SK-N-MC (cell line): ENCODE measurements around the gene IFNA10.
"Not testable (repeated sequence)": the region's sequence is repeated elsewhere in the genome, so short reads cannot be mapped to it uniquely, and the experiment has no call there.

ENCODE experiments used
- EZH2 ChIP-seq: fragments of 200-600 bp; sonication (generic); IDR thresholded peaks from one replicate; pipeline ENCODE4 v1.6.1; 2017; ENCODE audit warnings: antibody characterized with exemption
- FOXP2 ChIP-seq: optimal IDR thresholded peaks from 2 replicates; pipeline ENCODE3; 2011; ENCODE audit warnings: mild to moderate bottlenecking, moderate library complexity; ENCODE audit not compliant: insufficient read depth; ENCODE audit errors: extremely low read length, control extremely low read depth
- POLR2AphosphoS5 ChIP-seq: IDR thresholded peaks from 2 replicates; pipeline ENCODE4 v1.6.1; 2012; ENCODE audit warnings: mild to moderate bottlenecking, low read depth, low read length, borderline replicate concordance

GRCh38 chr9:21217211-21217610, 10.3 kb upstream of the IFNA10 start, which contains the start of gene IFNA16:
- not testable (repeated sequence) for TF ChIP-seq POLR2AphosphoS5, EZH2, FOXP2
